Activated T-cell treated with anti-CD3 and anti-CD28 coated beads, Interleukin-2, amount 50 U/mL, for 24 hours (primary cell): ENCODE data around the gene SNTG2.
"Not testable (repeated sequence)": the region's sequence is repeated elsewhere in the genome, so short reads cannot be mapped to it uniquely, and the experiment has no call there.

ENCODE experiments used
- DNase-seq: peaks from one replicate; pipeline ENCODE4 v3.0.0-alpha.2; 2020
- H3K27ac Mint-ChIP-seq: 2 replicates; pipeline ENCODE4 v1.8.0; 2020; ENCODE audit warnings: mild to moderate bottlenecking, mixed read lengths
- H3K27me3 Mint-ChIP-seq: 2 replicates; pipeline ENCODE4 v1.8.0; 2020; ENCODE audit warnings: mixed read lengths
- H3K36me3 Mint-ChIP-seq: 2 replicates; pipeline ENCODE4 v1.8.0; 2020; ENCODE audit warnings: low read depth, mixed read lengths
- H3K4me1 Mint-ChIP-seq: 2 replicates; pipeline ENCODE4 v1.8.0; 2020; ENCODE audit warnings: low read depth, mixed read lengths
- H3K4me3 Mint-ChIP-seq: 2 replicates; pipeline ENCODE4 v1.8.0; 2020; ENCODE audit warnings: mild to moderate bottlenecking, moderate library complexity, mixed read lengths
- H3K9me3 Mint-ChIP-seq: 2 replicates; pipeline ENCODE4 v1.8.0; 2020; ENCODE audit warnings: mixed read lengths

The SNTG2 gene

DNA sequence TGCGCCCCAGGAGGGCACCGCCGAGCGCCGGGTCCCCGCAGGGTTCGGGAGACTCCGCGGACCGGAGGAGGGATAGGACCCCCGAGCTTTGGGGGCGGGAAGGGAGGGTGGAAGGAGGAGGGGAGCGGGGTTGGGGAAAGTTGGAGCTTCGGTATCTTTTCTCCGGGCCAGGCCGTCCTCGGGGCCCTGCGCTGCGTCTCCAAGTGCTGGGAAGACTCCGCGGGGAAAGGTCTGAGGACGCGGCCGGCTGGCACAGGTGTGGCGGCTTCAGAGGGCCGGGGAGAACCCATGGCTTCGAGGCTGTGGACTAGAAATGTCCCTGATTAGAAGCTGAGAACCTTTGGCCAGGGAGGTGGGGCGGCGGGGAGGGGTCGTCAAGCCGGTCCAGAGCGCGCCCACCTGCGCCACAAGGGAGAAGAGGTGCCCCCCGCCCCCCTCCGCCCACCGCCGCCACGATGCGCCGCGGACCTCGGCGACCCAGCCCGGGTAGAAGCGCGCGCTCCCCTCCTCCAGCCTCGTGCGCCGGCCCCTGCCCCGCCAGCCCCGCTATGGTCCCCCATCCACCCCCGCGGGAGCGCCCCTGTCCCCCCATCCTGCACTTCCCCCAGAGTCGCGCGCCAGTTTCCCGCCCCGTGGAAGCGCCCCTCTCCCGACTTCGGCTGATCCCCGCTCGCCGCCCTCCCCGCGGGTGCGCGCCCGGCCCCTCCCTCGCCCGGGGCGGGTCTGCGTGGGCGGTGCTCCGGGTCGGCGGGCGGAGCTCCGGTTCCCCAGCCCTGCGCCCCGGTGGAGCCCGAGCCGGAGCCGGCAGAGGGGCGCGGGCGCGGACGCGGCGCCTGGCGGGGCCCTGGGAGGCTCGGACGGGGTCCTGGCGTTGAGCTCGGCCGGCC is at the start of gene SNTG2:
TSS of gene SNTG2 (plus strand) at position 770 of the 887 bp plus-strand sequence. CDS start 148 bp downstream, outside the sequence.
- Mint-ChIP-seq H3K27ac (peak within 1 kb of the TSS; percentile 57), H3K4me1 (peaks cover 31% of the 10 kb centered on the region), H3K4me3 (peak within 1 kb of the TSS; percentile 76), H3K9me3 (no peaks in the 10 kb centered on the region), H3K27me3 (peaks cover 54% of the 10 kb centered on the region), H3K36me3 (no peaks in the 10 kb centered on the region)
- DNase-seq, result peak; percentile 69

- no peak overlapping the region for H3K27ac Mint-ChIP-seq
- H3K36me3 Mint-ChIP-seq, result no peaks in the 10 kb centered on the region
- no peaks in the 10 kb centered on the region for H3K4me1 Mint-ChIP-seq
- peaks cover 5% of the 10 kb centered on the region for H3K9me3 Mint-ChIP-seq
- peaks cover 4% of the 10 kb centered on the region for H3K27me3 Mint-ChIP-seq
- no peak overlapping the region for H3K4me3 Mint-ChIP-seq
- DNase-seq, result no peak
Measured at GRCh38 chr2:902584-902983, 48.1 kb upstream of the SNTG2 start.

- Mint-ChIP-seq H3K4me1 (no peaks in the 10 kb centered on the region), H3K36me3 (no peaks in the 10 kb centered on the region), H3K9me3 (peaks cover 4% of the 10 kb centered on the region), H3K27ac (no peak overlapping the region), H3K4me3 (no peak overlapping the region), H3K27me3 (peaks cover 4% of the 10 kb centered on the region)
- DNase-seq, result no peak
Measured at GRCh38 chr2:903223-903900, 47.3 kb upstream of the SNTG2 start.

DNA sequence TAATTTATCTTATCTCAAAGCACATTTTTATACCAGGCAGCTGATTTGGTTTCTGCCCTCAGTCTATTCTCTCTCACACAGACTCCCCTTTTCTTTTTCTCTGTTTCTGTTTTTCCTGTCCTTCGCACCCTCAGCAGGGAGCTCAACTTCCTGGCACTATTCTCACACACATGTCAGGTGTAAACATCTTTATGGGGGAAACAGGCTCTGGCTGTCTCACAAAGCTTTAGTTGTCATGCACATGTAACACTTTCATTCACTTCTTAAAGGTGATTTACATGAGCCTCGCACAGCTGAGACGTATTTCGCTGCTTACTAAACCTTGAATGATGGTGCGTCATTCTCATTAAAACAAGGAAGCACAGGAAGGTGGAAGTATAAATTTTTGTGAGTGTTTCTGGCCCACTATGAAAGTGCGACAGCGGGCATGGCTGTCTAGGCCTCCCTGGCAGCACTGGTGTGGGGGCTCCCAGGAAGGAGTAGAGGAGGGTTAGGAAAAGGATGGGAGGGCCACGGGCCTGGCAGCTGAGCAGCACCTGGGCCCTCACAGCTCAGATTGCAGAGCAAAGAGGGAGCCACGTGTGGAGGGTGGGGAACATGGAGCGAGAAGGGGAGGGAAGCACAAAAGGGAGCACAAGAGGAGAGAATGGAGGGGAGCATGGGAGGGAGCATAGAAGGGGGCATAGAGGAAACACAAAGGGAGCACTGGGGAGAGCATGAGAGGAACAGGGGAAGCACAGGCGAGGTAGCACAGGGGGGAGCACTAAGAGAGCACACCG is 46.2 kb upstream of the SNTG2 start:
- peaks cover 4% of the 10 kb centered on the region for H3K9me3 Mint-ChIP-seq
- peaks cover 4% of the 10 kb centered on the region for H3K27me3 Mint-ChIP-seq
- H3K4me1 Mint-ChIP-seq, result peaks cover 4% of the 10 kb centered on the region
- H3K36me3 Mint-ChIP-seq, result no peaks in the 10 kb centered on the region
- H3K27ac Mint-ChIP-seq, result no peak overlapping the region
- DNase-seq, result no peak
- H3K4me3 Mint-ChIP-seq, result no peak overlapping the region

DNA sequence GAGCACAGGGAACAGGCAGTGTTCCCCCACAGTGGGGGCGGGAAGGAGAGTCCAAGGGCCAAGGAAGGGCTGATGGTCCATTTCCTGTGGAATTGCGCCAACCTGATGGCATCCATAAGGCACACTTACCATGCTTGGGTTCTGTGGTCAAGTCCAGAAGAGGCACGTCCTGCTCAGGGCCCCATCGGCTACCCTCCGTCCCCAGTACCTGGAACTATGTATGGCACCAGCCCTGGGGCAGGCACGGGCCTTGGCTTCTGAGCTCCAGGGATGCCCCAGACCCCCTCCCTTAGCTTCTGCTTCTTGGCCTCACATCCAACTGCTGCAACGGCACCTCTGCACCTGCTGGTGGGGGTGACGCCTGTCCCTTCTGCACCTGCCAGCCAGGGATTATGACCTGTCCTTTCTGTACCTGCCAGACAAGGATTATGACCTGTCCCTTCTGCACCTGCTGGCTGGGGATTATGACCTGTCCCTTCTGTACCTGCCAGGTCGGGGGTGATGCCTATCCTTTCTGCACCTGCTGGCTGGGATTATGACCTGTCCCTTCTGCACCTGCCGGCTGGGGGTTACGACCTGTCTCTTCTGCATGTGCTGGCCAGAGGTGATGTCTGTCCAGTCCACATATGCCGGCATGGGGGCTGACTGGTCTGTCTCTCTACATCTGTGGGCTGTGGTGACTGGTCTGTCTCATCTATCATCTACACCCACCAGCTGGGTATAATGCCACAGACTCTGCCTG is 45.4 kb upstream of the SNTG2 start:
- H3K27me3 Mint-ChIP-seq, result peaks cover 4% of the 10 kb centered on the region
- no peaks in the 10 kb centered on the region for H3K36me3 Mint-ChIP-seq
- H3K9me3 Mint-ChIP-seq, result no peaks in the 10 kb centered on the region
- DNase-seq, result no peak
- H3K4me3 Mint-ChIP-seq, result no peak overlapping the region
- peaks cover 5% of the 10 kb centered on the region for H3K4me1 Mint-ChIP-seq
- H3K27ac Mint-ChIP-seq, result no peak overlapping the region

DNA sequence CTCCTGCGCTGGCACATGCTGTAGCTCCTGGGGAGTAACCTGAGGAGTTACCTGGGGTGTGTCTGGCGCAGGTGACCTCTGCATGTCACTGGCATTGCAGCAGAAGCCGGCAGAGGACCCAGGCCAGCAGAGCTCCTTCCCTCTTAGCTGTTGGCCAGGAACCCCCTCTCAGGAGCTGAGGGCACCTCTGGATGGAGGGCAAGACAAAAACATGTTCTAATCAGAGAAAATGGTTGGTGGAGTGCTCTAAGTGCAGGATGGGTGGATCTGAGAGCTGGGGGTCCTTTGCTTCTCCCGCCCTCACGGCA is 44.9 kb upstream of the SNTG2 start:
- Mint-ChIP-seq H3K4me1 (peaks cover 5% of the 10 kb centered on the region), H3K4me3 (no peak overlapping the region), H3K27ac (no peak overlapping the region), H3K27me3 (peaks cover 4% of the 10 kb centered on the region), H3K36me3 (no peaks in the 10 kb centered on the region), H3K9me3 (no peaks in the 10 kb centered on the region)
- DNase-seq, result no peak

DNA sequence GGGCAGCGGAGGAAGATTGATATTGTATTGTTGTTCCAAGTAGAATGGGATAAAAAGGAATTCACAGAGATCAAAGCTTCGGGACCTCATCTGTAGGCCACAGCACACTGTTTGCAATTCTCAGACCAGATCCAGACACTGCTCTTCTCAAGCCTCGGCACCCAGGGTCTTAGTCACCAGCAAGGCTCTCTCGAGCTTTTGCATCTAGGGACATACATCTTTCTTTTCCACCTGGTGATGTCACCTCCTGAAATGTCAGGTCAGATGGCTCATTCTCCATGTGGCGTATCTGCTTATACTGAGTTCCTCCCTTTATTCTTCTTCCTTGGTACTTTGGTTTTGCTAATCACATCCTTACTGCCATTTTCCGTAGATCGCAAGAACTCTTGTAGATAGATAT is 42.9 kb upstream of the SNTG2 start:
- Mint-ChIP-seq H3K36me3 (no peaks in the 10 kb centered on the region), H3K4me3 (no peak overlapping the region), H3K27me3 (peaks cover 4% of the 10 kb centered on the region), H3K9me3 (no peaks in the 10 kb centered on the region), H3K4me1 (peaks cover 5% of the 10 kb centered on the region), H3K27ac (no peak overlapping the region)
- DNase-seq, result no peak

- Mint-ChIP-seq H3K27me3 (peaks cover 4% of the 10 kb centered on the region), H3K4me3 (no peak overlapping the region), H3K9me3 (no peaks in the 10 kb centered on the region), H3K4me1 (peaks cover 5% of the 10 kb centered on the region), H3K27ac (no peak overlapping the region), H3K36me3 (no peaks in the 10 kb centered on the region)
- no peak for DNase-seq
Measured at GRCh38 chr2:908568-908967, 42.1 kb upstream of the SNTG2 start.

DNA sequence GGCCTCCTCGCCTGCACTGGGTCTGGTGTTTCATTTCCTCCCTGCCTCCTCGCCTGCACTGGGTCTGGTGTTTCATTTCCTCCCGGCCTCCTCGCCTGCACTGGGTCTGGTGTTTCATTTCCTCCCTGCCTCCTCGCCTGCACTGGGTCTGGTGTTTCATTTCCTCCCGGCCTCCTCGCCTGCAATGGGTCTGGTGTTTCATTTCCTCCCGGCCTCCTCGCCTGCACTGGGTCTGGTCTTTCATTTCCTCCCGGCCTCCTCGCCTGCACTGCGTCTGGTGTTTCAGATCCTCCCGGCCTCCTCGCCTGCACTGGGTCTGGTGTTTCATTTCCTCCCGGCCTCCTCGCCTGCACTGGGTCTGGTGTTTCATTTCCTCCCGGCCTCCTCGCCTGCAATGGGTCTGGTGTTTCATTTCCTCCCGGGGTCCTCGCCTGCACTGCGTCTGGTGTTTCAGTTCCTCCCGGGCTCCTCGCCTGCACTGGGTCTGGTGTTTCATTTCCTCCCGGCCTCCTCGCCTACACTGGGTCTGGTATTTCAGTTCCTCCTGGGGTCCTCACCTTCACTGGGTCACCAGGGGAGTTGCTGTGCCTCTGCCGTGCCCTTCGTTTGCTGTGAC is 40.8 kb upstream of the SNTG2 start:
- H3K36me3 Mint-ChIP-seq, H3K27ac Mint-ChIP-seq, H3K9me3 Mint-ChIP-seq, H3K4me3 Mint-ChIP-seq, H3K4me1 Mint-ChIP-seq, H3K27me3 Mint-ChIP-seq, DNase-seq: not testable (repeated sequence)

DNA sequence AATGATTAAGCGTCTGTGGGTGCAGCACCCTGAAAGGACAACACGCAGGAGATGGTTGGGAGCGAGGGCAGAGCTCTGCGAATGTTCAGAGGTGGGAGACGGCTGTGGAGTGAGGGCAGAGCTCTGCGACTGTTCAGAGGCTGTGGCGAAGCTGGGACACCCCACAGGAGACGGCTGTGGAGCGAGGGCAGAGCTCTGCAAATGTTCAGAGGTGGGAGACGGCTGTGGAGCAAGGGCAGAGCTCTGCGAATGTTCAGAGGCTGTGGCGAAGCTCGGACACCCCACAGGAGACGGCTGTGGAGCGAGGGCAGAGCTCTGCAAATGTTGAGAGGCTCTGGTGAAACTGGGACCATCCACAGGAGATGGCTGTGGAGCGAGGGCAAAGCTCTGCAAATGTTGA is 40.0 kb upstream of the SNTG2 start:
- H3K27me3 Mint-ChIP-seq, result no peaks in the 10 kb centered on the region
- H3K9me3 Mint-ChIP-seq, result no peaks in the 10 kb centered on the region
- H3K4me3 Mint-ChIP-seq, result no peak overlapping the region
- H3K4me1 Mint-ChIP-seq, result peaks cover 5% of the 10 kb centered on the region
- no peak for DNase-seq
- no peak overlapping the region for H3K27ac Mint-ChIP-seq
- no peaks in the 10 kb centered on the region for H3K36me3 Mint-ChIP-seq

- peaks cover 3% of the 10 kb centered on the region for H3K27me3 Mint-ChIP-seq
- no peaks in the 10 kb centered on the region for H3K36me3 Mint-ChIP-seq
- no peaks in the 10 kb centered on the region for H3K4me1 Mint-ChIP-seq
- no peak overlapping the region for H3K4me3 Mint-ChIP-seq
- no peak for DNase-seq
- no peak overlapping the region for H3K27ac Mint-ChIP-seq
- no peaks in the 10 kb centered on the region for H3K9me3 Mint-ChIP-seq
Measured at GRCh38 chr2:915979-916378, 34.7 kb upstream of the SNTG2 start.

- H3K4me1 Mint-ChIP-seq, result no peaks in the 10 kb centered on the region
- no peak overlapping the region for H3K4me3 Mint-ChIP-seq
- H3K27ac Mint-ChIP-seq, result no peak overlapping the region
- H3K9me3 Mint-ChIP-seq, result no peaks in the 10 kb centered on the region
- no peaks in the 10 kb centered on the region for H3K36me3 Mint-ChIP-seq
- H3K27me3 Mint-ChIP-seq, result peaks cover 3% of the 10 kb centered on the region
- DNase-seq, result no peak
Measured at GRCh38 chr2:916935-917334, 33.7 kb upstream of the SNTG2 start.

DNA sequence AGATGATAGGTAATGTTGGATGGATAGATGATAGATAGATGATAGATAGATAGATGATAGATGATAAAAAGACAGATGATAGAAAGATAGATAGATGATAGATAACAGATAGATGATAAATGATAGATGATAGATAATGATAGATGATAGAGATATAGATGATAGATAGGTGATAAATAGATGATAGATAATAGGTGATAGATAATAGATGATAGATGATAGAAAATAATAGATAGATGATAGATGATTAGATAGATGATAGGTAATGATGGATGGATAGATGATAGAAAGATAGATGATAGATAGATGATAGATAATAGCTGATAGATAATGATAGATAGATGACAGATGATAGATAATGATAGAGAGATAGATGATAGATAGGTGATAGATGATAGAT is 31.0 kb upstream of the SNTG2 start:
- H3K27ac Mint-ChIP-seq, result no peak overlapping the region
- H3K36me3 Mint-ChIP-seq, result no peaks in the 10 kb centered on the region

DNA sequence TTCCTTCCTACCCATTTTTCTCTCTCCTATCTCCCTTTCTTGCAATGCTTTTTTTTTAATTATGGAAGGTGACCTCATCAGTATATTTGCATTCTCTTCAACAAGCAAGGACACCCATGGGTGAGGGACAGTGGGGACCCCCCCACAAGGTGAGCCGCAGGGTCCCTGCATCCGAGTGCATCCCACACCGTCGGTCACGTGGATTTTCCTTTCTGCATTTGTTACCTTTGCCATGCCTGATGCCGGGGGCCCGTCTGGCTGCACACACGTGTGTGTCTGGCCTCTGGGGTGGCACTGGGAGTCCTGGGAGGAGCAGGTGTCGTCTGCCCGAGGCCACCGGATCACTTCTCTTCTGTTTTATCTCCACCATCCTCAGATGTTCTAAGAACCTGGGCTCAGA is 30.1 kb upstream of the SNTG2 start:
- Mint-ChIP-seq H3K9me3 (no peaks in the 10 kb centered on the region), H3K4me1 (no peaks in the 10 kb centered on the region), H3K4me3 (no peak overlapping the region), H3K27ac (no peak overlapping the region), H3K27me3 (peaks cover 18% of the 10 kb centered on the region), H3K36me3 (no peaks in the 10 kb centered on the region)
- DNase-seq, result no peak

More for the DNA sequence above, 31.0 kb upstream of the SNTG2 start:
- Mint-ChIP-seq H3K4me1 (no peaks in the 10 kb centered on the region), H3K4me3 (no peak overlapping the region), H3K9me3 (no peaks in the 10 kb centered on the region), H3K27me3 (peaks cover 9% of the 10 kb centered on the region)
- DNase-seq, result no peak
